ENCODE results near the gene CLCN6. TPM values are rescaled to one million over a fixed set of nuclear protein-coding genes. Genes with fewer than 3 reads are reported as not detected.

Gene CLCN6
- total RNA-seq, 1 experiment from 2014 or later, result 14.0 TPM

DNA sequence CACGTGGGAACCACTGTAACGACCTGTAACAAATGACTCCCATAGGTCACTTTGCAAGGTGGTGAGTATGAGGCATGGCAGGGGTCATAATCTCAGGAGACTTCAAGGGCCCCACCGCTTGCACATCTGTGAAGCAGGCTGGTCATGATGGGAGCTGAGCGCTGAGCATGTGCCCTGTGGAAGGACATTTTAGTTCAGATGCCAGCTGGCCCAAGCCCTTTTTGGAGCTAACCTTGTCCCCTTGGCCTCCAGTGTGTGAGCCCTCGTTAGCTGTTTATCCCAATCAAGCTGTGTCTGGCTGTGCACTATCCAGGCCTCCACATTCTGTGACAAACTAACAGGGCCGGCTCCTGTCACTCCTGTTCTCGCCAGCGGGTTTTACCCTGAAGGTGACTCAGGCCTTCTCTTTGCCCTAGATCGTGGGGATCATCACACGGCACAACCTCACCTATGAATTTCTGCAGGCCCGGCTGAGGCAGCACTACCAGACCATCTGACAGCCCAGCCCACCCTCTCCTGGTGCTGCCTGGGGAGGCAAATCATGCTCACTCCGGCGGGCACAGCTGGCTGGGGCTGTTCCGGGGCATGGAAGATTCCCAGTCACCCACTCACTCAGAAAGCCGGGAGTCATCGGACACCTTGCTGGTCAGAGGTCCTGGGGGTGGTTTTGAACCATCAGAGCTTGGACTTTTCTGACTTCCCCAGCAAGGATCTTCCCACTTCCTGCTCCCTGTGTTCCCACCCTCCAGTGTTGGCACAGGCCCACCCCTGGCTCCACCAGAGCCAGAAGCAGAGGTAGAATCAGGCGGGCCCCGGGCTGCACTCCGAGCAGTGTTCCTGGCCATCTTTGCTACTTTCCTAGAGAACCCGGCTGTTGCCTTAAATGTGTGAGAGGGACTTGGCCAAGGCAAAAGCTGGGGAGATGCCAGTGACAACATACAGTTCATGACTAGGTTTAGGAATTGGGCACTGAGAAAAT is 34.0 kb downstream of the CLCN6 start:
- Histone ChIP-seq H3K27me3 (ENCODE audit: control insufficient read depth, insufficient read depth, low read length) (no peaks in the 10 kb centered on the region), H3K4me3 (ENCODE audit: insufficient read depth, low read depth, low read length) (no peak overlapping the region), H3K36me3 (replicated peaks; ENCODE audit: control insufficient read depth, insufficient read depth, low read length) (peaks cover 58% of the 10 kb centered on the region)
- DNase-seq, result no peak

DNA sequence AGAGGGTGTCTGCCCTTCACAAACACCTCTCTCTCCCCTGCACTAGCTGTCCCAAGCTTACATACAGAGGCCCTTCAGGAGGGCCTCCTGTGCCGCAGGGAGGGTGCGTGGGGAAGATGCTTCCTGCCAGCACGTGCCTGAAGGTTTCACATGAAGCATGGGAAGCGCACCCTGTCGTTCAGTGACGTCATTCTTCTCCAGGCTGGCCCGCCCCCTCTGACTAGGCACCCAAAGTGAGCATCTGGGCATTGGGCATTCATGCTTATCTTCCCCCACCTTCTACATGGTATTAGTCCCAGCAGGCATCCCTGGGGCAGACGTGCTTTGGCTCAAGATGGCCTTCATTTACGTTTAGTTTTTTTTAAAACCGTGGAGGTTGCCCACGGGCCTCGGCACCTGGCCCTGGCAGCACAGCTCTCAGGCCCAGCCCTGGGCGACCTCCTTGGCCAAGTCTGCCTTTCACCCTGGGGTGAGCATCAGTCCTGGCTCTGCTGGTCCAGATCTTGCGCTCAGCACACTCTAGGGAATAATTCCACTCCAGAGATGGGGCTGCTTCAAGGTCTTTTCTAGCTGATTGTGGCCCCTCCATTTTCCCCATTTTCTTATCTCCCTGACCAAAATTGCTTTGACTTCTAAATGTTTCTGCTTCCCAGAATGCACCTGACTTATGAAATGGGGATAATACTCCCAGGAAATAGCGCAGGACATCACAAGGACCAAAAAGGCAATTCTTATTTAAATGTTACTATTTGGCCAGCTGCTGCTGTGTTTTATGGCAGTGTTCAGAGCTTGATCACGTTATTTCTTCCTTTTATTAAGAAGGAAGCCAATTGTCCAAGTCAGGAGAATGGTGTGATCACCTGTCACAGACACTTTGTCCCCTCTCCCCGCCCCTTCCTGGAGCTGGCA is 35.5 kb downstream of the CLCN6 start:
- Histone ChIP-seq H3K36me3 (replicated peaks; ENCODE audit: control insufficient read depth, insufficient read depth, low read length) (peaks cover 53% of the 10 kb centered on the region), H3K4me3 (ENCODE audit: insufficient read depth, low read depth, low read length) (no peak overlapping the region), H3K27me3 (ENCODE audit: control insufficient read depth, insufficient read depth, low read length) (no peaks in the 10 kb centered on the region)
- peak; percentile 29 for DNase-seq

DNA sequence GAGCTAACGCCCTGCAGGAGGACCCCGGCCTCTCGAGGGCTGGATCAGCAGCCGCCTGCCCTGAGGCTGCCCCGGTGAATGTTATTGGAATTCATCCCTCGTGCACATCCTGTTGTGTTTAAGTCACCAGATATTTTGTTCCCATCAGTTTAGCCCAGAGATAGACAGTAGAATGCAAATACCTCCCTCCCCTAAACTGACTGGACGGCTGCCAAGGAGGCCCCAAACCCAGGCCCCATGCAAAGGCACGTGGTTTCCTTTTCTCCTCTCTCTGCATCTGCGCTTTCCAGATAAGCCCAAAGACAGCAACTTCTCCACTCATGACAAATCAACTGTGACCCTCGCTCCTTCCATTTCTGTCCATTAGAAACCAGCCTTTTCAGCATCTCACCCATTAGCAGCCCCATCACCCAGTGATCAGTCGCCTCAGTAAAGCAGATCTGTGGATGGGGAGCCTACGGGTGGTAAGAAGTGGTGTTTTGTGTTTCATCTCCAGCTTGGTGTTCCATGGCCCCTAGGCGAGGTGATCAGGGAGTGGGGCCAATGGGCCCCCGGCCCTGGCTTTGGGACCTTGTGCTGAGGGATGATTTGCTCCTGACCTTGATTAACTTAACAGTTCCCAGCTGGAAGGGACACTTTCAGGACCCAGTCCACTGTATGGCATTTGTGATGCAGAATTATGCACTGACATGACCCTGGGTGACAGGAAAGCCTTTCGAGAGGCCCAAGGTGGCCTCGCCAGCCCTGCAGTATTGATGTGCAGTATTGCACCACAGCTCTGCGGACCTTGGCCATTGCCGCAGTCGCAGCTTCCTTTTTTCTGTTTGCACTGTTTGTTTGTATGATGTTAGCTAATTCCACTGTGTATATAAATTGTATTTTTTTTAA is 36.4 kb downstream of the CLCN6 start:
- H3K4me3 ChIP-seq (ENCODE audit: insufficient read depth, low read depth, low read length), result no peak overlapping the region
- peaks cover 46% of the 10 kb centered on the region for H3K36me3 ChIP-seq (replicated peaks; ENCODE audit: control insufficient read depth, insufficient read depth, low read length)
- no peaks in the 10 kb centered on the region for H3K27me3 ChIP-seq (ENCODE audit: control insufficient read depth, insufficient read depth, low read length)
- DNase-seq, result peak; percentile 30

DNA sequence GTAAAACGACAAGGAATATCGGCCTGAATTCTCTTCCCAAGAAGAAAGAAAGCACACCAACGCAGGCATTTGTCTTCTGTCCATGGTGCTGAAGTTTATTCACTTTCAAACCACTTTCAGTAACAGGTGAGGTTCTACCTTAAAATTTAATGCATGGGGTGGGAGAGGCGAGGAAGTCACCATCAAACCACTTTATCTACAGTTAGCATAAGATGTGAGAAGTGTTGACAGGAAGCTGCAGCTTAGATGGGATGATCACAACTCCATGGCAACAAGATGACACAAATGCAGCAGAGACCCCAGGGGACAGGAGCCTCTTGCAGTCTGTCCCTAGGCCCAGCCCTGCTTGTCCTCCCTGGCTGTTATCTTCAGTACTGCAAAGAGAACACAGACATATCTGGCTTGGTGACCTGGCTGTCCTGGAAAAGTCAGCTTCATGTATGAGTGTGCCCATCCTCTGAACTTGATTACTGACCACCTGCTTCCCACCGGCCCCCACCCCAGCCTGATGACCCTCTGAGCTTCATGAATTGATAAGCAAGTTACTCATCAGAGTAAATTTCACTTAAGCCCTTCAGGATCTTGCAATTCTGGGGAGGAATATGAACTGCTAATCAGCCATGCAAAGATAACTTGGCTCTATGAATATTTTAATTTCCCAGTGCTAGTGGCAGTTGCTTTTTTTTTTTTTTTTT is 39.8 kb downstream of the CLCN6 start:
- no peak overlapping the region for H3K4me3 ChIP-seq (ENCODE audit: insufficient read depth, low read depth, low read length)
- peaks cover 26% of the 10 kb centered on the region for H3K36me3 ChIP-seq (replicated peaks; ENCODE audit: control insufficient read depth, insufficient read depth, low read length)
- H3K27me3 ChIP-seq (ENCODE audit: control insufficient read depth, insufficient read depth, low read length), result no peaks in the 10 kb centered on the region
- peak; percentile 80 for DNase-seq

DNA sequence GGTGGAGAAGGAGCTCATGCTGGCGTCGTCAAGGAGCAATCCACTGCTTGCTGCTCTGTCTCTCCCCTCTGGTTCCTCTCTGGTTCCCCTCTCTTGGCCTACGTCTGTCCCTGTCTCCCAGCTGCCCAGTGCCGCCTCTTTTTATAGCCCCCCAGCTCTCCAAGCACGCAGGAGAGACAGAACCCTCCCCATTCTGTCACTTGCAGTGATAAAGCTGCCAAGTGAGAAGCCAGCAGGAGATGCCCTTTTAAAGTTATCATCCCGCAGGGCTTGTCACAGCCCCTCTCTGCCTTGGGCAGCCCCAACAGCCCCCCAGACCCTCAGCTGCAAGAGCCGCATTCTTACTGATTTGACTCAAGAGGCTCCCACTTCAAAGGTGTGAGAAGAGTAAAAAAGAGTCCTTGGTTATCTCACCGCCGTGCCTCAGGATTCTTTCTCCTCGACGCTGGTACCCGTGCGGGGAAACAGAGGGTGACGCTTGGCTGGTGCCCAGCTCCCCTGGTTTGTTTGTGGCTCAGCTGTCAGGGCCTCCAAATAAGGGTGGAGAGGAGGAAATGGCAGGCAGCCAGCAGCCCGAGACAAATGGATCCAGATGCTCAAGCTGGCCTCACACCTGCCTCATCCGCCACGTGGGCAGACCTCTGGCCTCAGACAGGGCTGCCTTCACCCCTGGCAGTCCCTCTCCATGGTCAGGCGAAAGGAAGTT is 41.8 kb downstream of the CLCN6 start, which contains the start of gene NPPA:
Gene NPPA, minus strand, starts transcription at position 117 of the 706 bp plus-strand sequence. Its CDS starts 99 bp downstream, at position 18.
- Histone ChIP-seq H3K4me3 (ENCODE audit: insufficient read depth, low read depth, low read length) (no peak within 1 kb of the TSS), H3K27me3 (ENCODE audit: control insufficient read depth, insufficient read depth, low read length) (no peaks in the 10 kb centered on the region), H3K36me3 (replicated peaks; ENCODE audit: control insufficient read depth, insufficient read depth, low read length) (peaks cover 10% of the 10 kb centered on the region)
- peak; percentile 29 for DNase-seq

DNA sequence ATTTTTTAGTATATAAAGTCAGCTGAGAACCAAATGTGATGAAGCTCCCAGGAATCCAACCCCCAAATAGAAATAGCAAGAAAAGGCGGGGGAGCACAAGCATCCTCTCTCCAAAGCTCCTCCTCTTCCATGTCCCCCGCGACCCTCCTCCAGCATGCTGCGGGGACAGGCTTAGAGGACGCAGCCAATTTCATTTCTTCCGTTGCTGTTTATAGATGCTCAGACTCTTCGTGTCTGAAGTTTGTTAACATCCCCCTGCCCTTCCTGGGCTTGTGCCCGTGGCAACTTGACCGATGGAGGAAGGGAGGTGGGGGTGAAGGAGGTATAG is 42.3 kb downstream of the CLCN6 start:
- H3K36me3 ChIP-seq (replicated peaks; ENCODE audit: control insufficient read depth, insufficient read depth, low read length), result peaks cover 10% of the 10 kb centered on the region

DNA sequence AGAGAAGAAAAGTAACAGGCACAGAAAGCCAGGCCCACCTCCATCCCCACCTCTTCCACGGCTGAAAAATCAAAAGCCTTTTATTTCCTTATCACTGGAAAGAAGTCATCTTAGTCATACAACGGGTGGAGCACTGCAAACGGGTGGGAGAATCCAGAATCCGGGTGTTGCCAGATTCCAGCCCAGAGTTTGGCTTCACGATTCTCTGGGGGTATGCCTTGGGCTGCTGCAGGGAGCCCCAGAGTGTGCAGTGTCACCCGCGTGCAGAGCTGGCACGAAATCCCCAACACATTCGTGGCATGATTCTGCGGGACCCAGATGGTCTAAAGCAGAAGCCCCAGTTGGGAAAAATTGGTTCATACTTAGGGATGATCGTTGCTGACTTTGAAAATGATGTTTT is 44.2 kb downstream of the CLCN6 start:
- Histone ChIP-seq H3K27me3 (ENCODE audit: control insufficient read depth, insufficient read depth, low read length) (no peaks in the 10 kb centered on the region), H3K4me3 (ENCODE audit: insufficient read depth, low read depth, low read length) (no peak overlapping the region), H3K36me3 (replicated peaks; ENCODE audit: control insufficient read depth, insufficient read depth, low read length) (peaks cover 5% of the 10 kb centered on the region; the same call in 1 of the 2 replicates)
- peak; percentile 51 for DNase-seq

More for the DNA sequence above, 42.3 kb downstream of the CLCN6 start:
- Histone ChIP-seq H3K4me3 (ENCODE audit: insufficient read depth, low read depth, low read length) (no peak overlapping the region), H3K27me3 (ENCODE audit: control insufficient read depth, insufficient read depth, low read length) (no peaks in the 10 kb centered on the region)
- peak; percentile 20 for DNase-seq

DNA sequence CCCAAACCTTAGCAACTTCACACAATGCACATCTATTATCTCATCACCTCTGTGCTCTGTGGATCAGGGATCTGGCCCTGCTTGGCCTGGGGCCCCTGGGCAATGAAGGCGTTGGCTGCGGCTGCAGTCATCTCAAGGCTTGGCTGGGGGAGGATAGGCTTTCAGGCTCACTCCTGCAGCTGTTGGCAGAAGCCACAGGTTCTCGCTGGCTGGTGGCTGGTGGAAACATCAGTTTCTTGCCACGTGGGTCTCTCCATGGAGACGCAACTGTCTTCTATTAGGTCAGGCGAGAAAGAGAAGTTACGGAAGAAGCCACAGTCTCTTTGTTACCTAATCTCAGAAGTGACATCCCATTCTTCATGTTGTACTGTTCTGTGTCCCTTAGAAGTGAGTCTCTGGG is 45.2 kb downstream of the CLCN6 start:
- no peak for DNase-seq

DNA sequence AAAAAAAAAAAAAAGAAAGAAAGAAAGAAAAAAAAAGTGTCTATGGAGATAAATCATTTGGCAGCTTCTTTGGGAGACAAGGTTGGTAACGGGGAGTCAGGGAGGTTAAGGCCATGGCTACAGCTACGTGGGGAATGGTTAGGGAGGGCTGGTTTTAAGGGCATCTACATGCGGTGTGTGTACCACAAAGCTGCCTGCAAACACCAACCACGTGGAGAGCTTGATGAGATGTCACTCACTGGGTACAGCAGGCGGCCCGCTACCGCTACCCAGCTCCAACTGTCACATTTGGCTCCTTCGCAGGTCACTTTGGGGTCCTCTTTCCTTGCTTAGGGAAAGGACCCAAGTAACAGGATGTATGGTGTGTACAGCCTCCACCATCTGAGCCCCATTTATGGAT is 48.5 kb downstream of the CLCN6 start:
- Histone ChIP-seq H3K36me3 (replicated peaks; ENCODE audit: control insufficient read depth, insufficient read depth, low read length) (no peaks in the 10 kb centered on the region), H3K4me3 (ENCODE audit: insufficient read depth, low read depth, low read length) (no peak overlapping the region), H3K27me3 (ENCODE audit: control insufficient read depth, insufficient read depth, low read length) (peaks cover 14% of the 10 kb centered on the region)
- DNase-seq, result no peak

More for the DNA sequence above, 45.2 kb downstream of the CLCN6 start:
- Histone ChIP-seq H3K27me3 (ENCODE audit: control insufficient read depth, insufficient read depth, low read length) (no peaks in the 10 kb centered on the region), H3K36me3 (replicated peaks; ENCODE audit: control insufficient read depth, insufficient read depth, low read length) (0 out of 2 replicates have a peak, but pooled peaks cover 1% of the 10 kb centered on the region), H3K4me3 (ENCODE audit: insufficient read depth, low read depth, low read length) (no peak overlapping the region)

DNA sequence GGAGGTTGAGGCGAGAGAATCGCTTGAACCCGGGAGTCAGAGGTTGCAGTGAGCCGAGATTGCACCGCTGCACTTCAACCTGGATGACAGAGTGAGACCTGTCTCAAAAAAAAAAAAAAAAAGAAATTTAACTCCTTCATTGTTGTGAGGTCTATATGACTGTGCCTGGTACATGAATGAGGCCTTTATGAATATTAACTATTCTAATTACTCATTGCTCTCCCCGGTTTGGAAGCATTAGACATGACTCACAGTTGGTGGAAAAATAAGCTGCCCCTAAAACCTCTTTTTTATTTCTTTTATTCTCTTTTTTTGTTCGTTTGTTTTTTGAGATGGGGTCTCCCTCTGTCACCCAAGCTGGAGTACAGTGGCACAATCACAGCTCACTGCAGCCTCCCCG is 49.4 kb downstream of the CLCN6 start:
- no peak for DNase-seq
- H3K4me3 ChIP-seq (ENCODE audit: insufficient read depth, low read depth, low read length), result no peak overlapping the region
- H3K36me3 ChIP-seq (replicated peaks; ENCODE audit: control insufficient read depth, insufficient read depth, low read length), result no peaks in the 10 kb centered on the region
- H3K27me3 ChIP-seq (ENCODE audit: control insufficient read depth, insufficient read depth, low read length), result peaks cover 14% of the 10 kb centered on the region

DNA sequence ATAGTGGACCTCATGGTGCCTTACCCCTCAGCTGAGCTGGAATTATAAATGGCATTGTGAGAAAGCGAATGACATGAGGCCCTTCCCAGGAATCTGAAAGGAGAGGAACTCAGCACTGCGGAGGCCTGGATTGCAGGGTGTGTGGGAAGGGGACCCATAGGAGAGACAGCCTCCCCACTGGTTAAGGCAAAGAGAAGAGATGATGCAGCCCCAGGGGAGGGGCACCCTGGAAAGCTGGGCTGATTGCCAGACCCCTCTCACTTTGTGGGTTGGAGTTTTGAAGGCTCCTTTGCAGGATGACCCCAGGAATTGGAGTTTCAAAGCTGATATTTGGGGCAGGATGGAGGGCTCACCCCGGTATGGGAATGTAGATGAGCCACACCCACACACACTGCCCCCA is 50.7 kb downstream of the CLCN6 start:
- no peak overlapping the region for H3K4me3 ChIP-seq (ENCODE audit: insufficient read depth, low read depth, low read length)
- DNase-seq, result no peak
- H3K27me3 ChIP-seq (ENCODE audit: control insufficient read depth, insufficient read depth, low read length), result peaks cover 19% of the 10 kb centered on the region
- no peaks in the 10 kb centered on the region for H3K36me3 ChIP-seq (replicated peaks; ENCODE audit: control insufficient read depth, insufficient read depth, low read length)

DNA sequence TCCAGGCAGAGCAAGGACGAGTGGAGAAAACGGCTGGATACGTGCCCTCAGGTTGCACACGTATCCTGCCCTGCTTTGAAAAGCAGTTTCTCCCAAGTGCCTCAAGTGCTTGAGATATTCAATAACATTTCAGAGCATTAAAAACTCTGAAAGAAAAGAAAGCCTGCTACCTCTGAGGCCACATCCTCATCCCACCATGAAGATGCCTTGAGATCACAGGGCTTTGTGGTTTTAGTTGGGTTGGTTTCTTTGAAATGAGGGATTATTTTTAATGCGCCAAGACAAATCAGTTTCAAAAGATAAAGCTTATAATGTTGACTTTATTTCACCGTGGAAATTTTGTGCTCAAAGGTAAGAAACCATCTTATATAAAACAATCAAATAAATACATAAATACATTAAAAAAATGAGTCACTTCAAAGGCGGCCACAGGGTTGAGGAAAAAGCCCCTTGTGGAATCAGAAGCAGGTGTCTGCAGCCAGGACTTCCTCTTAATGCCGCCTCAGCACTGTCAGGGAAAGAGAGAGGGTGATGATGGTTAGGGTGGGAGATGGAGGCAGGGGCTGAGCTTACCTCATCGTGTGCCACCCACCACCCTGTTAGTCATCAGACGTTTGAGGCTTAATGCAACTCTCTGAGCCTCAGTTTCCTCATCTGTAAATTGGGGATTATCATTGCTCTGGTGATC is 51.3 kb downstream of the CLCN6 start:
- H3K27me3 ChIP-seq (ENCODE audit: control insufficient read depth, insufficient read depth, low read length), result peaks cover 19% of the 10 kb centered on the region
- H3K36me3 ChIP-seq (replicated peaks; ENCODE audit: control insufficient read depth, insufficient read depth, low read length), result no peaks in the 10 kb centered on the region
- no peak overlapping the region for H3K4me3 ChIP-seq (ENCODE audit: insufficient read depth, low read depth, low read length)
- no peak for DNase-seq
